Kidney tubule cell (primary cell): ENCODE results near the gene PPP6R1.
A peak's percentile ranks its signal among the peaks of the same experiment; 100 is the strongest.

ENCODE experiments used
- DNase-seq: peaks from one replicate; pipeline ENCODE4 v3.0.0-alpha.2; 2018; ENCODE audit warnings: low spot score

PPP6R1 gene, protein sequence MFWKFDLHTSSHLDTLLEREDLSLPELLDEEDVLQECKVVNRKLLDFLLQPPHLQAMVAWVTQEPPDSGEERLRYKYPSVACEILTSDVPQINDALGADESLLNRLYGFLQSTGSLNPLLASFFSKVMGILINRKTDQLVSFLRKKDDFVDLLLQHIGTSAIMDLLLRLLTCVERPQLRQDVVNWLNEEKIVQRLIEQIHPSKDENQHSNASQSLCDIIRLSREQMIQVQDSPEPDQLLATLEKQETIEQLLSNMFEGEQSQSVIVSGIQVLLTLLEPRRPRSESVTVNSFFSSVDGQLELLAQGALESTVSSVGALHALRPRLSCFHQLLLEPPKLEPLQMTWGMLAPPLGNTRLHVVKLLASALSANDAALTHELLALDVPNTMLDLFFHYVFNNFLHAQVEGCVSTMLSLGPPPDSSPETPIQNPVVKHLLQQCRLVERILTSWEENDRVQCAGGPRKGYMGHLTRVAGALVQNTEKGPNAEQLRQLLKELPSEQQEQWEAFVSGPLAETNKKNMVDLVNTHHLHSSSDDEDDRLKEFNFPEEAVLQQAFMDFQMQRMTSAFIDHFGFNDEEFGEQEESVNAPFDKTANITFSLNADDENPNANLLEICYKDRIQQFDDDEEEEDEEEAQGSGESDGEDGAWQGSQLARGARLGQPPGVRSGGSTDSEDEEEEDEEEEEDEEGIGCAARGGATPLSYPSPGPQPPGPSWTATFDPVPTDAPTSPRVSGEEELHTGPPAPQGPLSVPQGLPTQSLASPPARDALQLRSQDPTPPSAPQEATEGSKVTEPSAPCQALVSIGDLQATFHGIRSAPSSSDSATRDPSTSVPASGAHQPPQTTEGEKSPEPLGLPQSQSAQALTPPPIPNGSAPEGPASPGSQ

DNA sequence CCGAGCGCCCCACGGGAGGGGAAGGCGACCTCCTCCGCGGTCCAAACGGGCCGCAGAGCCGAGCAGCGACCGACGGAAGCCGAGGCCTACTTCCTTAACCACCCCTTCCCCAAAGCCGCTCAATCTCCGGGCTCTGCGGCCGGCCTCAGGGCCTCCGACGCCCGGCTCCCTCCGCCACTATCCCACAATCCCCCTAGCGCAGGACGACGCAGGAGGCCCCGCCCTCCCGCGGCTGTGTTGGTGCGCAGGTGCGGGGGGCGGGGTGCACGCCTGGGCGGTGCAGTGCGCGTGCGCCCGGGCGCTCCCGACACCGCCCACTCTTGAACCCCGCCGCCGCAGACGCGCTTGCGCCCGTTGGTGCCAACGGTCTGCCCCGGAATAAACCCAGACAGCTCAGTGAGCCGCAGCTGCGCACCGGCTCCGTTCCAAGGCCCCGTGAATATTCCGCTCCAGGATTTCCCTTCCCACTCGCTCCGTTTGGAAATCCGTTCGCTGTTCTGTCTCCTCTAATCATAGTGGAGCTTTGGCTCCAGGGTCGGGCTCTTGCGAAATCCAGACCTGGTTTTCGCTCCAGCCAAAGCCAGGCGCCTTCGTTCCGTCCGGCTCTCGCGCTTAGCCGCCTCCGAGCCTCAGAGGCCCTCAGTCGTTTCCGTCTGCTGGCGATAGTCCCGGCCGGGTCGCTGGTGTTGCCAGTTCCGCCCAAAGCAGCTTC lies at the start of gene PPP6R1:
Gene PPP6R1, minus strand, starts transcription at position 190 of the 712 bp plus-strand sequence. CDS start 11,914 bp downstream, outside the sequence.
- peak; percentile 100 for DNase-seq

GRCh38 chr19:55308281-55308680 lies 49.5 kb upstream of the PPP6R1 start:
- no peak for DNase-seq

DNA sequence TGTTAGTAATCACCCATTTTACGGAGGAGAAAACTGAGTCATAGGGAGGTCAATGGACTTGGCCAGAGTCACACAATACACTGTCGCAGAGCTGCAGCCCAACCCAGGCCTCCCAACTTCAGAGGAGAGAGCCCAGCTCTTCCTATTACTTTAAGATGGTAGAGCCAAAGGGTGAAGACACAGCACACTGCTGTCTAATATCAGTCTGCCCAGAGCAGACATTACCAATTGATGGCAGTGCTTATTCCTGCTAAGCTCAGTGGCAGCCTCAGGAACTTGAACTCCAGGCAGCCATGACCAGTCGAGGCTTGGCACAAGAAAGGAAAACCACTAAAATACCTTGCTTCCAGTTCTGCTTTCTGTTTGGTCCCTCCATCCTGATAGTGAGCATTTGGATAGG lies 47.9 kb upstream of the PPP6R1 start:
- no peak for DNase-seq

GRCh38 chr19:55305983-55306562 lies 47.3 kb upstream of the PPP6R1 start:
- DNase-seq = no peak

DNA sequence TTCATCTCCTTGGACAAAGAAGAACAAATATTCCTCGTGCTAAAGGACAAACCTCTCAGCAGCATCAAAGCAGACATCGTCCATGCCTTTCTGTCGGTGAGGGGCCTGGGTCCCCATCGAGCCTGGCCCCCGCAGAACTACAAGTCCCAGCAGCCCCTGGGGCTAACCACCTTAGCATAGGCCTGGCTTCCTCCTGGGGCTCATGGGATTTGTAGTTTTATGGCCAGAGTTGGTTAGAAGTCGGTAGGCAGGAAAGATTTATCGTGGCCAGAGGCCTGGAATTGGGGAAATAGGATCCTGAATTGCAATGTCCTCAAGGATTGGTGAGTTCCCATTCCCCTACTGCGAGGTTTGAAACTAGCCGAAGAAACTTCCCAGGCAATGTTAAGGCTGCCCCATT lies 46.7 kb upstream of the PPP6R1 start:
- no peak for DNase-seq

GRCh38 chr19:55304980-55305379 lies 46.2 kb upstream of the PPP6R1 start:
- no peak for DNase-seq

DNA sequence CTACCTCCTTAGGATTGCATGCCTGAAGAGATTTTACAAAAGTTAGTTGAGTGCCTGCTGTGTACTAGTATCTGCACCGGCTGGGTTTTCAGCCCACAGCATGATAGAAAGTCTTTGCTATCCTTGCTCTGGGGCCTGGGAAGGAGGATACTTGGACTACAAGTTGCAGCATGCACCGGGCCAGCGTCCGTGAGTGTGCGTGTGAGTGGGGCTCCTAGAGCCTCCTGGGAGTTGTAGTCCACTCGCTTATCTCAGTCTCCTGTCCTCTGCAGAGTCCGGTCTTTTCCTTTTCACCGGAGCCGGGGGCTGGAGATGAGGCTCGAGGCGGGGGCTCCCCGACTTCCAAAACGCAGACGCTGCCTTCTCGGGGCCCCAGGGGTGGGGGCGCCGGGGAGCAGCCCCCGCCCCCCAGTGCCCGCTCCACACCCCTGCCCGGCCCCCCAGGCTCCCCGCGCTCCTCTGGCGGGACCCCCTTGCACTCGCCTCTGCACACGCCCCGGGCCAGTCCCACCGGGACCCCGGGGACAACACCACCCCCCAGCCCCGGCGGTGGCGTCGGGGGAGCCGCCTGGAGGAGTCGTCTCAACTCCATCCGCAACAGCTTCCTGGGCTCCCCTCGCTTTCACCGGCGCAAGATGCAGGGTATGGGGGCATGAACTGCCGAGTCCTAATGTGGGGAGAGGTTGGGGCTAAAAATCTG lies 45.6 kb upstream of the PPP6R1 start:
- DNase-seq = no peak

DNA sequence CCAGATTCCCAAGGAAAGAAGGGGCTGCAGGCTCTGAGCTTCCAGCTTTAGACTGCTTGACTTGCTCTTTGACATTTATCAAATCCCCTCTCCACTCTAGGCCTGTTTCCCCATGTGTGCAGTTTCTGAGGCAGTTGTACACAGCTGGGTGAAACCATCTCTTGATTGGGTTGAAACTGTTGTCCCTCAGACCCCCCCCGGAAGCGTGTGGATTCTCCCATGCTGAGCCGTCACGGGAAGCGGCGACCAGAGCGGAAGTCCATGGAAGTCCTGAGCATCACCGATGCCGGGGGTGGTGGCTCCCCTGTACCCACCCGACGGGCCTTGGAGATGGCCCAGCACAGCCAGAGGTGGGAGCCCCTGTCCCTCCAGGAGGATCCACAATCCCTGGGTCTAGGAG lies 44.7 kb upstream of the PPP6R1 start:
- no peak for DNase-seq

DNA sequence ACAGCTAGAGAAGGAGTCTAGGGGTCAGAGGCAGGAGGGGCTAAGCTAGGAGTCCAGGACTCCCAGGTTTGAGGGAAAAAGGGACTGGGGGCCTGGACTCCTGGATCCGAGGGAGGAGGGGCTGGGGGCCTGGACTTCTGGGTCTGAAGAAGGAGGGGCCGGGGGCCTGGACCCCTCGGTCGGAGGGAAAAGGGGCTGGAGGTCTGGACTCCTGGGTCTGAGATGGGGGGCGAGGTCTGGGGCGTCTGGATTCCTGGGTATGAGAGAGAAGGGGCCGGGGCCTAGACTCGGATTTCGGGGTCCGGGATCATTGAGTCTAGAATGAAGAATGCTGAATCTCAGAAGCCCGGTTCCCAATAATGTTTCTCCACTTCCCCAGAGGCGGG lies 43.5 kb upstream of the PPP6R1 start:
- DNase-seq = no peak

DNA sequence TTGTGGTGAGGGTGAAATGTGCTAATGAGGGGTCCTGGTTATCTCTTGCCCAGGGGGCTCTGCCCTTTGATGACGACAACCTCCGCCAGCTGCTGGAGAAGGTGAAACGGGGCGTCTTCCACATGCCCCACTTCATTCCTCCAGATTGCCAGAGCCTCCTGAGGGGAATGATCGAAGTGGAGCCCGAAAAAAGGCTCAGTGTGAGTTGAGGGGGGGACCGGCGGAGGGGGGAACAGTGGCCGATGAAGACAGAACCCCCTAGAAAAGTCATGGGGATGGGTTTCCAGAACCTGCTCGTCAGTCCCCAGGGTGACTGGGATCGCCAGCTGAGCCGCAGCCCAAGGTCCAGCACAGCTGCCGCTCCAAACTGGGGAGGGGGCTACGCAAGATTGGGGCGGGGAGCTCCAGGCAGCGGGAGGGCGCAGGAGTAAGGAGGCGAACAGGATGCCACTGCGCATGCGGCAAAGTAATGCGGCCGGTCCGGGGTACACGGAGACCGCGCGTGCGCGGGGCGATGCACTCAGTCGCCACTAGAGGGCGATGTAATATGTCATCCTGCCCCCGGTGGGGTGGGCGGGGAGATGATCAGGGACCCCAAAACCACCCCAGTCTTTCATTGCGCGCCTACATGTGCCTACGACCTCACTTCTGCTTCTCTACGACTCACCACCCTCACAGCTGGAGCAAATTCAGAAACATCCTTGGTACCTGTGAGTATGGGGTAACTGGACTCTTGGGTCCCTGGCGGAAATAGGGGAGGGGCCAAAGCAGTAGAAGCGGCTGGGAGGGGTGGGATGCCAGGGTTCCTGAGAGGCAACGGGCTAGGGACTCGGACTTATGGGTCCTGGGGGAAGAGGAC lies 42.9 kb upstream of the PPP6R1 start:
- DNase-seq = peak; percentile 73

- DNase-seq = no peak
Observed at GRCh38 chr19:55300886-55301458, 42.2 kb upstream of the PPP6R1 start.

DNA sequence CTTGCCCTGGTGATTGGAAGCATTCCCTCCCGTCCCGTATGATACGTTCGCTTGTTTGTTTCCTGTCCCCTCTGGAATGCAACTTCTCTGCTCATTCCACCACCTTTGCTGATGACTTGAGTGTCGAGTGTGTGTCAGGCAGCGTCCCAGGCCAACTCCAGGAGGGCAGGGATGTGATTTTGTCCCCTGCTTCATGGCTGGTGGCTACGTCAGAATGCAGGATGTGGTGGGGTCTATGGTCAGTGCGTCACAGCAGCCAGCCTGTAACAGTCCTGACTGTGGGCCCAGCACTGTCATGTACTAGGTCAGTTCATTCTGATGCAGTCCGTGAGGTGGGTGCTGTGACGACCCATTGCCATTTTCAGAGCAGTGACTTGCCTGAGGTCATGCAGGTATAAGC lies 41.2 kb upstream of the PPP6R1 start:
- no peak for DNase-seq

GRCh38 chr19:55297267-55297666 lies 38.5 kb upstream of the PPP6R1 start:
- no peak for DNase-seq

GRCh38 chr19:55289117-55289796 lies 30.4 kb upstream of the PPP6R1 start:
- no peak for DNase-seq

DNA sequence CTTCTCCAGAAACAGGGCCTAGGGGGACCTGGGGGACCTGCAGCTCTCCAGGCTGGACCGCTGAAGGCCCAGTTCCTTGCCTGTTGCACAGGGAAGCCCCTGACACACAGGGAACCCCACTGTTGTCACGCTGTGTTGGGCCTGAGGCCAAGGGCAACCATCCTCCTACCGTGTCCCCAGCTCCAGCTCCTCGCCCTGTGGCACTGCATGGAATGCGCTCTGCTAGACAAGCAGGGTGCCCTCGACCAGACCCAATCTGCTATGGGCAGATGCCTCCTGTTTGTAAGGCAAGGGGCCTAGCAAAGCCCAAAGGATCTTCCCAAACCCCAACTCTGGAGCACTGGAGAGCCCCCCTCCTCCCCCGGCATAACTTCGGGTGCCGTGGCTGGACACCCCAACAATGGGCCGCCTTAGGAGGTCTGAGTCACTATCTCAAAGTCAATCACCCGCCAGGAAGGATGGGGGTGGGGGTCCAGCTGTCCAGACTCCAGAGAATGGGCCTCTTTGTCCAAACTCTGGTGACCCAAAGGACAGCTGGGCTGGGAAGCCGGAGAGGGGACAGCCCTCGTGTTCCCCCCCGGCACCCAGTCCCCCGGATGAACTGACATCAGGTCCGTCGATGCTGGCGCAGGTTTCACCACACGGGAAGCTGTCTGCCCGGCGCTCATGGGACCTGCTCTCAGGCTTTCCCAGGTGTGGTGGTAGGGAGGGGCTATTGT lies 28.7 kb upstream of the PPP6R1 start:
- no peak for DNase-seq

DNA sequence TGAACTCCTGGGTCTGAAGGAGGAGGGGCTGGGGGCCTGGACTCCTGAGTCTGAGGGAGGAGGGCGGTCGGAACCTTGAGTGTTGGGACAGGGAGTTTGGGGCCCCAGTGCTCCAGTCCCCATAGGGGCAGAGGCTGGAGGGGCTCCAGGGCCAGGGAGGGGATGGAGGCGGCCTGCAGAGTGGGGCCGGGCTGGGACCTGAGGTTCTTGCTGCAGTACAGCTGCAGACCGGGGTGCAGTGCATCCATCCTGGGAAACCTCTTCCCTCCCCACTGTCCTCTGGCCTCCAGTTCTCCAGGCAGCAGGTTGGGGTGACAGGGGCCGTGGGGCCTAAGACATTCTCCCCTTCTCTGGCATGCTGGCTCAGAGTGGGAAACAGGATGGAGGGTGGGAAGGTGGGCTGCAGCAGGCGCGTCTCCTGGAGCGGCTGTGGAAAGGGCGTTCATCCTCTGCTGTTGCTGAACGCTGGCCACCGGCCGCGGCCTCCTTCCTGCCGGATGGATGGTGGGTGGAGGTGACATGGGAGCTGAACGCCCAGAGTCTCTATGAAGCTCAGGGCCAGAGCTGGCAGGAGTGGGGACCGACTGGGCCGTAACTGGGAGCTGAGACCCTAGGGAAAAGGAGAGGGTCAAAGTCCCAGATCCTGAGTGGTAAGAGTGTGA lies 26.5 kb upstream of the PPP6R1 start:
- no peak for DNase-seq

GRCh38 chr19:55284405-55285058 lies 25.7 kb upstream of the PPP6R1 start:
- no peak for DNase-seq
